Stimulated activated CD8-positive, alpha-beta memory T cell treated with anti-CD3 and anti-CD28 coated beads, Interleukin-7, amount 100 ng/mL, for 4 hours (primary cell): Measurements from ENCODE around the gene MMP2.

ENCODE experiments used
- DNase-seq, 2 donors: peaks; one replicate each; pipeline ENCODE4 v3.0.0-alpha.2; 2020; ENCODE audit warnings: low read depth in 2 of 2

The MMP2 gene

GRCh38 chr16:55469821-55470532, 9.0 kb upstream of the MMP2 start:
- DNase-seq: no peak

- DNase-seq: no peak
Observed at GRCh38 chr16:55470533-55471371, 8.2 kb upstream of the MMP2 start.

GRCh38 chr16:55471448-55472097, 7.4 kb upstream of the MMP2 start:
- DNase-seq: no peak

- no peak for DNase-seq
Observed at GRCh38 chr16:55473587-55473986, 5.4 kb upstream of the MMP2 start.

DNA sequence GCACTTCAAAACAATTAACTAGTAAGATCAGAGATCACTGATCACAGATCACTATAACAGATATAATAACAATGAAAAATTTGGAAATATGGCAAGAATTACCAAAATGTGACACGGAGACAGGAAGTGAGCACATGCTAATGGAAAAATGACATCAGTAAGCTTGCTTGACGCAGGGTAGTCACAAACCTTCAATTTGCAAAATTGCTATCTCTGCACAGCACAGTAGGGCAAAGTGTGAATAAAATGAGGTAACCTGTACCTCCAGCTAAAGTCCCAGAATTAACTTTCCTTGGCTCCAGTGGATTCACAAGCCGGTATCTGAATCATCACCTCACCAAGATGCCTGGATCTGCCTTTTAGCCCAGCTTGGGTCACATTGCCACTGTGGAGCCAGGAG, 4.2 kb upstream of the MMP2 start:
- no peak for DNase-seq

DNA sequence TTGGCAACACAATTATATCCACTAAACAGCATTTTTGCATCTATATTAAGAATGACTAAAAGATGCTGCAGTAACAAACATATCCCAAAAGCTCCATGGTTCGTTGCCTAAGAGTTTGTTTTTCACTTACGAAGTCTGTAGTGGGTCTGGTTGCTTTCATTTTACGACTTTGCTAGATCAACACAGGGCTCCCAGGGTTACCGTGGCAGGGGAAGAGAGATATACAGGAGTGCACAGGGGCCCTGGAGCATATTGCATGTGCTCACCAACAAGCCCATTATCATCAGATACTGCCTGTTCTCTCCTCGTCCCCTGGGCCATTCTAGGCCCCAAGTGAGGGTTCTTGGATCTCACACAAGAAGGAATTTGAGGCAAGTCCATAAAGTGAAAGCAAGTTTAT, 3.1 kb upstream of the MMP2 start:
- no peak for DNase-seq

DNA sequence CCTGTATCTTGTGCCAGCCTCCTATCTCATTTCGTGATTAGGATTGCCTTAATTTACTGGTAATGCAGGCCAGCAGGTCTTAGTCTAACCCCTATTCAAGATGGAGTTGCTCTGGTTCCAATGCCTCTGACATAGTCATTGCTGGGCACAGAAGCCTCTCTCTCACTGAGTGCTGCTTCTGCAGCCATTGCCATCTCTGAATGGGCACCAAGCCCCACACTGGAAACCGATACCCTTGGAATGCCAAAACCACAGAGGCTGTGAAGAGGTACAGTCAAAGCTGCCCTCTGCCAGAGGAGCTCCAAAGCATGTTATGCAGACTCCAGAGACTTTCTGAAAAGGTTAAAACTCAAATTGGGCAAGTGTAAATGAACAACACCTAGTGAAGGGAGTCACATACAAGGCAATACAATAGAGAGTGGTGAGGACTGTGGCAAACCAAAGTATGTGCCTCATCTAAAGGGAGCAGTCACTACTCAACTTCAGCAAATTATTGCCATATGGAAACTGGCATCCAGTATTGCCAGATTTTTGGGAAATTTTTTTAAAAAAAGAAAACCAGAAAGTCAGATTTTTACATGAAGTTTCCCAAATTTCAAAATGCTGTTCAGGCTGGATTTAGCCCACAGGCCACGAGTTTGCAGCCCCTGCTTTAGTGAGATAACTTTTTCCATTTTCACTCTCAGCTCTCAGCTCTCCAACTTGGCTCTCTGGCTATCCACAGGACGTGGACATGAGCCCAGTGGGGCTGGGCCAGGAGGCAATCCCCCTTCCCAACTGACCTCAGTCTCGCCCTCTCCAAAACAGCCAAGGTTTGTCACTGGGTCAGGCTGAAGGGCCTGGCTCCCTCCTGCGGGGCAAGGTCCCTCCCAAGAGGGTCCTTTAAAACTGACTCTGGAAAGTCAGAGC, 2.1 kb upstream of the MMP2 start:
- no peak for DNase-seq

DNA sequence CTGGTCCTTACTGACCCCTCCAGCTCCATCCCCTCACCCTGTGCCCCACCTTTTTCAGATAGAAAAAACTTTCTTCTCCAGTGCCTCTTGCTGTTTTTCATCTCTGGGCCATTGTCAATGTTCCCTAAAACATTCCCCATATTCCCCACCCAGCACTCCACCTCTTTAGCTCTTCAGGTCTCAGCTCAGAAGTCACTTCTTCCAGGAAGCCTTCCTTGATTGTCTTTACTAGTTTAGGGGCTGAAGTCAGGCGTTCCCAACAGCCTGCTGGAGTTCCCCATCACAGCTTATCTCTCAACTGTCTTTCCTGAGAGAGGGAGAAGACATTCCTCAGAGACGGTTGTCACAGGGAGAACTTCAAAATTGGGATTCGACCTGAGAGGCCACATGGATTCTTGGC, 1.3 kb upstream of the MMP2 start:
- no peak for DNase-seq

DNA sequence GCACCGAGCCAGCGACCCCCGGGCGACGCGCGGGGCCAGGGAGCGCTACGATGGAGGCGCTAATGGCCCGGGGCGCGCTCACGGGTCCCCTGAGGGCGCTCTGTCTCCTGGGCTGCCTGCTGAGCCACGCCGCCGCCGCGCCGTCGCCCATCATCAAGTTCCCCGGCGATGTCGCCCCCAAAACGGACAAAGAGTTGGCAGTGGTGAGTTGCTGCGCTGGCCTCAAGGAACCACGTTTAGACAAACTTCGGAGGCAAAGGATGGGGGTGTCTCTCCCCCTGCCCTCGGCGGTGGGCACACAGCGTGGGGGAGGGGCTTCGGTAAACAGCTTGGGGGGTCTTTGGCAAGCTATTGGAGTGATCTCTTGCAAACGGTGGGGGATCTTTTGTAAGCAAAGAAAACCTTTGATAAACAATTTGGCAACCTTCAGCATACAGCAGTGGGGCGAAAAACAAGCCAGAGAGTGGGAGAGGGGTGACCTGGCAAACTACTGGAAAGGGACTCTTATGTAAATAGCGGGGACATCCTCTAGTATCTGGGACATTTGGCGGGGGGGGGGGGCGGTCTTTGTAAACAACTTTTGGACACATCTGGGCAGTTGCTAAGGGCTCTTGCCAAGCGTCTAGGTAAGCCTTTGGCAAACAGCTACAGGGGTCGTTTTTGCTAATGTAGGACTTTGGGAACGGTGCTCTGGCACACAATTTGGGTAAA, 587 bp downstream of the MMP2 start:
- no peak for DNase-seq

- DNase-seq: no peak
Observed at GRCh38 chr16:55480228-55480655, 1.2 kb downstream of the MMP2 start.

GRCh38 chr16:55481023-55481422, 2.0 kb downstream of the MMP2 start:
- DNase-seq: no peak

GRCh38 chr16:55482056-55482455, 3.1 kb downstream of the MMP2 start:
- no peak for DNase-seq

- DNase-seq: no peak
Observed at GRCh38 chr16:55487048-55487803, 8.2 kb downstream of the MMP2 start.

- no peak for DNase-seq
Observed at GRCh38 chr16:55488306-55488705, 9.3 kb downstream of the MMP2 start.

GRCh38 chr16:55489119-55489955, 10.3 kb downstream of the MMP2 start:
- no peak for DNase-seq

DNA sequence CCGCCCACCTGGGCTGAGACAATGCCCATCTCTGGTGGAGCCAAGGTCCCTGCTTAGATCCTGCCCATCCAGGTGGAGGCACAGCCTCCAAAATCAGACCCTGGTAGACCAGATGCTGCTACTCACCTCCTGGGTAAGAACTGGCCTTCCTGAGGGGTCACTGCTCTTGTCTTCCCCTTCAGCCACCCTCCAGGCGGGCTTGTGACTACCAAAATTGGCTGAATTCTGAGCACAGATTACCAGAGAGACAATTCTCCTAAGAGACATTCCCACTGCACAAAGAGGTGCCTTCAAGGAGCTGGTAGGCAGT, 10.9 kb downstream of the MMP2 start:
- no peak for DNase-seq

DNA sequence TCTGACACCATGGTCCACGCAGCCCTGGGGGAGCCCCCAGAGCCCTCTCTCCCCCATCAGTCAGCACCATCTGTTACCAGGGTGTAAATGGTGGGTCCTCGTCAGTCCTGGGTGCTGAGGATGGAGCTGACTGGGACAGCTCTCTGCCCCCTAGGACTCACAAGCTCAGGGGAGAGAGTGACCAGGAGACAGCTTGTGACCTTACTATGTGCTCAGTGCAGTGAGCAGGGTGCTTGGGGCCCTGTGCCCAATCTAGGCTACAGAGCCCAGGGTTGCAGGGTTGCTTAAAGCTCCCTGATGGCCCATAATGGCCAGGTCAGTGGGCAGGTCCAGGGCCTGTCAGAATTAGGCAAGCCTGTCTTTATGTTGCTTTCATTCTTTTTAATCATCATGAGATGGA, 11.3 kb downstream of the MMP2 start:
- no peak for DNase-seq

DNA sequence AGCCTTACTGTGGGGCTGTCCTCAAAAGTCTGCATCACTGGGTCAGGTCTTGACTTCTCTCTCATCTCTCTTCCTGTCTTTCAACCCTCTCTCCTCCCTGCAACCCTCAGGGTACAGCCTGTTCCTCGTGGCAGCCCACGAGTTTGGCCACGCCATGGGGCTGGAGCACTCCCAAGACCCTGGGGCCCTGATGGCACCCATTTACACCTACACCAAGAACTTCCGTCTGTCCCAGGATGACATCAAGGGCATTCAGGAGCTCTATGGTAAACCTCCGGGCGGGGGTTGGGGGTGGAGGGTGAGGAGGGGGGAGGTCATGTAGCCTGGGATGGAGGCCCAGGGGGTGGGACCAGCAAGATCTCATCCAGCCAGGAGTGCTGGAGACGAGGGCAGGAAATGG, 12.7 kb downstream of the MMP2 start:
- no peak for DNase-seq

DNA sequence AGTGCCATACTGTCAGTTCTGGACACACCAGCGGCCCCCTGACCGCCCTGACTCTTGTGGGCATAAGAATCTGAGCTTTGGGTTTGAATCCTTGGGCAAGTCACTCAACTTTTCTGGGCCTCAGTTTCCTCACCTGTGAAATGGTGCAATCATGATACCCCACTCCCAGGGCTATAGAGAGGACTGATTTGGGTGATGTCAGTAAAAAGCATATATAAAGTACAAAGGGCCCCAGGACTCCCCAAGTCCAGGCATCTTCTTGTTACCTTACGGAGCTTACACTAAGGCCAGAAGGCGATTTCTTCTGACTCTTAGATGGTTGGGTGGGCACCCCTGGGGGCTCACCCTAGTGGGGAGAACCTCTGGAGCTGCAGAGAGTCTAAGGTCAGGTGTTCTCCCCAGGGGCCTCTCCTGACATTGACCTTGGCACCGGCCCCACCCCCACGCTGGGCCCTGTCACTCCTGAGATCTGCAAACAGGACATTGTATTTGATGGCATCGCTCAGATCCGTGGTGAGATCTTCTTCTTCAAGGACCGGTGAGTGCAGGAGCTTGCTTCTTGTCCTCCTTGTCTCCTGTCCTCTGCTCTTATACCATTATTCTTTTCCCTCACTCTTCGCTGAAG, 13.9 kb downstream of the MMP2 start:
- DNase-seq: no peak
